Body of pancreas (tissue), 4 donors: ENCODE data around the gene COX19.

Experiments
- CTCF ChIP-seq, 7 experiments: fragments of 450-650 bp in 4 of 7; fragments of 200-600 bp in 3 of 7; sonication (generic) in 3 of 7; IDR thresholded peaks; one replicate each; pipeline ENCODE4 v1.5.1; 2016 to 2019; ENCODE audit warnings: antibody characterized with exemption in 7 of 7
- POLR2A ChIP-seq, 3 donors: fragments of 450-650 bp; IDR thresholded peaks; one replicate each; pipeline ENCODE4 v1.6.1; 2016; ENCODE audit warnings: antibody characterized with exemption in 3 of 3, mild to moderate bottlenecking in 2 of 3

GRCh38 chr7:925601-926000 lies 49.7 kb downstream of the COX19 start:
- TF ChIP-seq CTCF (IDR thresholded peaks at IDR 0.05) (no peak), POLR2A (IDR thresholded peaks at IDR 0.05) (no peak)
